Panc1 (cell line): ENCODE results near the gene GAD1. TPM values are rescaled to one million over a fixed set of nuclear protein-coding genes. Genes with fewer than 3 reads are reported as not detected.

Experiments used
- ATAC-seq: fragments of 200-7000 bp; cut with Tn5 transposase; 2 replicates; pipeline ENCODE4 v1.9.1; 2020; ENCODE audit warnings: mild to moderate bottlenecking, moderate library complexity
- BruUV-seq: library from RNA; stranded (reverse); fragments of 400-500 nt; replicated peaks from 2 replicates; lab custom pipeline; 2021; lab: Mats Ljungman, UMichigan
- CTCF ChIA-PET: fragments of 300-600 bp; sonication (Branson Sonifier 250); formaldehyde crosslinking; loops from one replicate; lab custom pipeline; 2022; ENCODE audit warnings: antibody characterized with exemption; lab: Charles Lee
- POLR2A ChIA-PET: fragments of 300-600 bp; sonication (Branson Sonifier 250); formaldehyde crosslinking; loops from one replicate; lab custom pipeline; 2022; ENCODE audit warnings: antibody characterized with exemption; lab: Charles Lee
- DNase-seq: peaks from one replicate; pipeline ENCODE4 v3.0.0-alpha.2; 2010; ENCODE audit warnings: low read depth, low spot score
- H3K27ac ChIP-seq: 2 replicates; pipeline ENCODE4 v1.5.1; 2011; ENCODE audit warnings: mild to moderate bottlenecking, low read length, inconsistent platforms
- H3K27me3 ChIP-seq: fragments of 200-500 bp; sonication (Bioruptor generic); 2 replicates; pipeline ENCODE4 v1.6.0; 2014; ENCODE audit warnings: low read length, inconsistent platforms; ENCODE audit not compliant: control insufficient read depth, insufficient read depth
- H3K36me3 ChIP-seq: fragments of 200-500 bp; sonication (Bioruptor generic); 2 replicates; pipeline ENCODE4 v1.5.1; 2014; ENCODE audit warnings: inconsistent platforms, mild to moderate bottlenecking, low read length, moderate library complexity; ENCODE audit not compliant: control insufficient read depth, insufficient read depth
- H3K4me1 ChIP-seq: 2 replicates; pipeline ENCODE4 v1.5.1; 2011; ENCODE audit warnings: inconsistent platforms, mild to moderate bottlenecking, low read length, moderate library complexity; ENCODE audit not compliant: control insufficient read depth, insufficient read depth
- H3K4me3 ChIP-seq, 2 experiments: 2 replicates each; pipeline ENCODE4 v1.5.1; 2011 to 2012; ENCODE audit warnings: low read depth in 2 of 2, low read length in 2 of 2, mild to moderate bottlenecking in 2 of 2, inconsistent platforms in 1 of 2, moderate library complexity in 1 of 2
- H3K9me3 ChIP-seq: fragments of 200-500 bp; sonication (Bioruptor generic); 2 replicates; pipeline ENCODE4 v1.5.1; 2014; ENCODE audit warnings: low read depth, mild to moderate bottlenecking, inconsistent platforms, low read length, moderate library complexity; ENCODE audit not compliant: control insufficient read depth, insufficient read depth
- POLR2AphosphoS5 ChIP-seq: IDR thresholded peaks from 2 replicates; pipeline ENCODE4 v1.6.1; 2012; ENCODE audit warnings: mild to moderate bottlenecking, low read depth, low read length, moderate library complexity
- SIN3A ChIP-seq: IDR thresholded peaks from 2 replicates; pipeline ENCODE4 v1.6.1; 2012; ENCODE audit warnings: low read depth, mild to moderate bottlenecking, low read length, moderate library complexity, borderline replicate concordance; ENCODE audit not compliant: insufficient read depth
- TCF7L2 ChIP-seq: IDR thresholded peaks from 2 replicates; pipeline ENCODE4 v1.6.1; 2011; ENCODE audit warnings: mild to moderate bottlenecking, low read depth, low read length, inconsistent platforms
- in situ Hi-C: cut with HindIII; loops from 2 replicates; pipeline ENCODE4 v1.10.0; 2016; ENCODE audit warnings: low sequenced_read_pairs, low pct_unique_long_range_greater_than_20kb
- intact Hi-C: fragments of 100-400 bp; cut with micrococcal nuclease; formaldehyde crosslinking; loops from one replicate; pipeline ENCODE4 v1.10.0; 2022; ENCODE audit not compliant: unreplicated experiment
- total RNA-seq: library from RNA; stranded (reverse); gene quantifications from one replicate; pipeline ENCODE4 v1.2.1, GENCODE V29; 2021; ENCODE audit not compliant: unreplicated experiment
- TF ChIP-seq, protein P1 (sequence below): fragments of 450-650 bp; IDR thresholded peaks from 2 replicates; pipeline ENCODE4 v1.5.1; 2017; ENCODE audit warnings: mild to moderate bottlenecking
- TF ChIP-seq, protein P2 (sequence below), 2 experiments: IDR thresholded peaks; 2 replicates each; pipeline ENCODE4 v1.6.1; 2011 to 2012; ENCODE audit warnings: low read depth in 2 of 2, control low read depth in 1 of 2, low read length in 1 of 2, mild to moderate bottlenecking in 1 of 2, moderate library complexity in 1 of 2; ENCODE audit not compliant: insufficient read depth in 1 of 2

Gene GAD1
- total RNA-seq, 1 experiment from 2014 or later = 12.5 TPM

DNA sequence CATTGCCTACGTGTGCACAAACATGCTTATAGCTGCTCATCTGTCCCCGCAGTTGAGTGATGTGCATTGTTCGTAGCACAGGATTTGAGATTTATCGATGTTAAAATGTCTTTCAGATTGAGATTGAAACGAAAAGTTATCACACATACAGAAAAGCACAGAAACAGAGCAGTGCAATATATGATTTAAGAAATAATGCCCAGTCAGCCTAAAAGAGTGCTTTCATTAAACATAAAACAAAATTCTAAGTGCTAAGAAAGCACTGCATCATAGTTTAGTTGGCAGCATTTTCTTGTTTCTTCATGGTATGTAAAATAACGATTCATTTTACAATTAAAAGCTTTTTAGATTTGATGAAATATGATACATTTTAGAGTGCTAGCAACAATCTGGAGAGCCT lies 80.4 kb downstream of the GAD1 start:
- ATAC-seq (no peak), DNase-seq (no peak)
- H3K9me3 ChIP-seq = no peaks in the 10 kb centered on the region
- POLR2A ChIA-PET = no interaction called here
- no TSS peak for BruUV-seq
- TF ChIP-seq, protein P1, sequence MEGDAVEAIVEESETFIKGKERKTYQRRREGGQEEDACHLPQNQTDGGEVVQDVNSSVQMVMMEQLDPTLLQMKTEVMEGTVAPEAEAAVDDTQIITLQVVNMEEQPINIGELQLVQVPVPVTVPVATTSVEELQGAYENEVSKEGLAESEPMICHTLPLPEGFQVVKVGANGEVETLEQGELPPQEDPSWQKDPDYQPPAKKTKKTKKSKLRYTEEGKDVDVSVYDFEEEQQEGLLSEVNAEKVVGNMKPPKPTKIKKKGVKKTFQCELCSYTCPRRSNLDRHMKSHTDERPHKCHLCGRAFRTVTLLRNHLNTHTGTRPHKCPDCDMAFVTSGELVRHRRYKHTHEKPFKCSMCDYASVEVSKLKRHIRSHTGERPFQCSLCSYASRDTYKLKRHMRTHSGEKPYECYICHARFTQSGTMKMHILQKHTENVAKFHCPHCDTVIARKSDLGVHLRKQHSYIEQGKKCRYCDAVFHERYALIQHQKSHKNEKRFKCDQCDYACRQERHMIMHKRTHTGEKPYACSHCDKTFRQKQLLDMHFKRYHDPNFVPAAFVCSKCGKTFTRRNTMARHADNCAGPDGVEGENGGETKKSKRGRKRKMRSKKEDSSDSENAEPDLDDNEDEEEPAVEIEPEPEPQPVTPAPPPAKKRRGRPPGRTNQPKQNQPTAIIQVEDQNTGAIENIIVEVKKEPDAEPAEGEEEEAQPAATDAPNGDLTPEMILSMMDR = no peak
- no peak for TF ChIP-seq SIN3A
- no peak for TF ChIP-seq POLR2AphosphoS5
- no peak for TF ChIP-seq TCF7L2
- TF ChIP-seq, protein P2, sequence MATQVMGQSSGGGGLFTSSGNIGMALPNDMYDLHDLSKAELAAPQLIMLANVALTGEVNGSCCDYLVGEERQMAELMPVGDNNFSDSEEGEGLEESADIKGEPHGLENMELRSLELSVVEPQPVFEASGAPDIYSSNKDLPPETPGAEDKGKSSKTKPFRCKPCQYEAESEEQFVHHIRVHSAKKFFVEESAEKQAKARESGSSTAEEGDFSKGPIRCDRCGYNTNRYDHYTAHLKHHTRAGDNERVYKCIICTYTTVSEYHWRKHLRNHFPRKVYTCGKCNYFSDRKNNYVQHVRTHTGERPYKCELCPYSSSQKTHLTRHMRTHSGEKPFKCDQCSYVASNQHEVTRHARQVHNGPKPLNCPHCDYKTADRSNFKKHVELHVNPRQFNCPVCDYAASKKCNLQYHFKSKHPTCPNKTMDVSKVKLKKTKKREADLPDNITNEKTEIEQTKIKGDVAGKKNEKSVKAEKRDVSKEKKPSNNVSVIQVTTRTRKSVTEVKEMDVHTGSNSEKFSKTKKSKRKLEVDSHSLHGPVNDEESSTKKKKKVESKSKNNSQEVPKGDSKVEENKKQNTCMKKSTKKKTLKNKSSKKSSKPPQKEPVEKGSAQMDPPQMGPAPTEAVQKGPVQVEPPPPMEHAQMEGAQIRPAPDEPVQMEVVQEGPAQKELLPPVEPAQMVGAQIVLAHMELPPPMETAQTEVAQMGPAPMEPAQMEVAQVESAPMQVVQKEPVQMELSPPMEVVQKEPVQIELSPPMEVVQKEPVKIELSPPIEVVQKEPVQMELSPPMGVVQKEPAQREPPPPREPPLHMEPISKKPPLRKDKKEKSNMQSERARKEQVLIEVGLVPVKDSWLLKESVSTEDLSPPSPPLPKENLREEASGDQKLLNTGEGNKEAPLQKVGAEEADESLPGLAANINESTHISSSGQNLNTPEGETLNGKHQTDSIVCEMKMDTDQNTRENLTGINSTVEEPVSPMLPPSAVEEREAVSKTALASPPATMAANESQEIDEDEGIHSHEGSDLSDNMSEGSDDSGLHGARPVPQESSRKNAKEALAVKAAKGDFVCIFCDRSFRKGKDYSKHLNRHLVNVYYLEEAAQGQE (IDR thresholded peaks at IDR 0.05; ENCODE audit: insufficient read depth in 1 of 2, low read depth in 2 of 2, low read length in 1 of 2) = no peak
- no peak overlapping the region for H3K4me3 ChIP-seq
- H3K4me1 ChIP-seq = peaks cover 4% of the 10 kb centered on the region; the same call in 1 of the 2 replicates
- in situ Hi-C loops (no loop called here), intact Hi-C loops (no loop called here)
- no peak overlapping the region for H3K27ac ChIP-seq
- H3K27me3 ChIP-seq = no peaks in the 10 kb centered on the region
- no peaks in the 10 kb centered on the region for H3K36me3 ChIP-seq
- CTCF ChIA-PET = no interaction called here

DNA sequence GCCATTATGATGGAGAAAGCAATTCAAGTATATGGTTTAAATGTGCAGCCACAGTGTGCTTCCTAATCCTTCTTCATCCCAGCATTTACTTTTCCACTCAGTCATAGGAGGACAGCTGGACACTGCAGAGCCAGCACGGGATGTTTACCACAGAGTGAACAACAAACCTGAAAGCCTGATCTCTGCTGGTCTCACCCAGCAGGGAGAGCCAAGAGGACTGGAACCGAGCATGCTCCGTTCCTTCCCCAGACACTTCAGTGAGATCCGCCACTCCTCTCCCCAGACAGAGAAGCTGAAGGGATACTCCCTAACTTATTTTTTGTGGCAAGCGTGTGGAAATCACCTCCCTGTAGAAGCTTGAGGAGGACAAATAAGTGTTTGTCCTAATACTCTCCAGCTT lies 89.2 kb downstream of the GAD1 start:
- DNase-seq (no peak), ATAC-seq (no peak)
- TF ChIP-seq TCF7L2 (no peak), SIN3A (no peak), POLR2AphosphoS5 (no peak)
- TF ChIP-seq, protein P1 = no peak
- TF ChIP-seq, protein P2 (IDR thresholded peaks at IDR 0.05; ENCODE audit: insufficient read depth in 1 of 2, low read depth in 2 of 2, low read length in 1 of 2) = no peak
- no peak overlapping the region for H3K4me3 ChIP-seq
- in situ Hi-C loops = no loop called here
- BruUV-seq = no TSS peak
- H3K36me3 ChIP-seq = no peaks in the 10 kb centered on the region
- H3K9me3 ChIP-seq = 0 out of 2 replicates have a peak, but pooled peaks cover 5% of the 10 kb centered on the region
- ChIA-PET CTCF (no interaction called here), POLR2A (no interaction called here)
- intact Hi-C loops = no loop called here
- no peak overlapping the region for H3K27ac ChIP-seq
- H3K4me1 ChIP-seq = no peaks in the 10 kb centered on the region
- no peaks in the 10 kb centered on the region for H3K27me3 ChIP-seq
